Endothelial cell of umbilical vein (primary cell): Measurements from ENCODE around the gene COL23A1. TPM values are rescaled to one million over a fixed set of nuclear protein-coding genes. Genes with fewer than 3 reads are reported as not detected.

Source experiments
- BruUV-seq: library from RNA; stranded (reverse); fragments of 400-500 nt; replicated peaks from 2 replicates; lab custom pipeline; 2021; lab: Mats Ljungman, UMichigan
- CTCF ChIA-PET: fragments of 300-600, 350-600 bp; sonication (Branson Sonifier 250); formaldehyde crosslinking; loops from one replicate; lab custom pipeline; 2021; ENCODE audit warnings: antibody characterized with exemption, inconsistent platforms; lab: Charles Lee
- POLR2A ChIA-PET: fragments of 300-600, 350-600 bp; sonication (Branson Sonifier 250); formaldehyde crosslinking; loops from one replicate; lab custom pipeline; 2021; ENCODE audit warnings: antibody characterized with exemption, inconsistent platforms; lab: Charles Lee
- DNase-seq: peaks from one replicate; pipeline ENCODE4 v3.0.0-alpha.2; 2011; ENCODE audit warnings: low read depth, low spot score
- FAIRE-seq: peaks from 2 replicates; lab custom pipeline; 2011; peaks lifted over from hg19 to GRCh38; lab: Jason Lieb, UNC
- H2AFZ ChIP-seq: 2 replicates; pipeline ENCODE4 v1.6.0; 2012; ENCODE audit warnings: low read depth, low read length, control low read depth, inconsistent platforms
- H3K27ac ChIP-seq: 2 replicates; pipeline ENCODE4 v1.5.1; 2011; ENCODE audit warnings: low read depth, mild to moderate bottlenecking, control low read depth, low read length, moderate library complexity; ENCODE audit not compliant: insufficient read depth
- H3K27me3 ChIP-seq, 2 experiments: 2 replicates each; pipeline versions ENCODE4 v1.6.0 to v1.6.1; 2011; ENCODE audit warnings: low read length in 2 of 2, mixed read lengths in 1 of 2; ENCODE audit not compliant: control insufficient read depth in 2 of 2, insufficient read depth in 2 of 2
- H3K36me3 ChIP-seq, 2 experiments: 2 replicates in 1 of 2; 3 replicates in 1 of 2; pipeline ENCODE4 v1.5.1; 2011; ENCODE audit warnings: low read length in 2 of 2, mild to moderate bottlenecking in 1 of 2, moderate library complexity in 1 of 2; ENCODE audit not compliant: control insufficient read depth in 2 of 2, insufficient read depth in 2 of 2; ENCODE audit errors: extremely low read depth in 1 of 2
- H3K4me1 ChIP-seq: 3 replicates; pipeline ENCODE4 v1.5.1; 2011; ENCODE audit warnings: mild to moderate bottlenecking, low read length; ENCODE audit not compliant: control insufficient read depth, insufficient read depth; ENCODE audit errors: extremely low read depth
- H3K4me2 ChIP-seq: 2 replicates; pipeline ENCODE4 v1.6.1; 2011; ENCODE audit warnings: low read length, control low read depth, mixed read lengths; ENCODE audit not compliant: insufficient read depth
- H3K4me3 ChIP-seq, 3 experiments: fragments of 200-600 bp in 1 of 3; sonication (generic), shearing (Covaris generic) in 1 of 3; replicated peaks in 1 of 3; 2 replicates each; pipeline ENCODE4 v1.5.1; 2011 to 2016; ENCODE audit warnings: control low read depth in 3 of 3, low read length in 3 of 3, mild to moderate bottlenecking in 2 of 3, inconsistent platforms in 1 of 3, low read depth in 1 of 3, moderate library complexity in 1 of 3; ENCODE audit not compliant: insufficient read depth in 1 of 3
- H3K79me2 ChIP-seq: 2 replicates; pipeline ENCODE4 v1.6.0; 2012; ENCODE audit warnings: low read length, inconsistent platforms; ENCODE audit not compliant: control insufficient read depth, insufficient read depth
- H3K9ac ChIP-seq: replicated peaks from 2 replicates; pipeline ENCODE3; 2011; ENCODE audit warnings: low read length, control low read depth; ENCODE audit not compliant: insufficient read depth; ENCODE audit errors: extremely low read depth
- H3K9me1 ChIP-seq: replicated peaks from 3 replicates; pipeline ENCODE4 v1.6.0; 2011; ENCODE audit warnings: mild to moderate bottlenecking, low read length; ENCODE audit not compliant: control insufficient read depth, insufficient read depth; ENCODE audit errors: extremely low read depth
- H3K9me3 ChIP-seq: replicated peaks from 2 replicates; pipeline ENCODE4 v1.5.1; 2012; ENCODE audit warnings: low read length, inconsistent platforms; ENCODE audit not compliant: control insufficient read depth, insufficient read depth
- H4K20me1 ChIP-seq: replicated peaks from 2 replicates; pipeline ENCODE3; 2011; ENCODE audit warnings: mild to moderate bottlenecking, low read length; ENCODE audit not compliant: control insufficient read depth, insufficient read depth; ENCODE audit errors: extremely low read depth
- CTCF ChIP-seq, 2 donors: IDR thresholded peaks; 1 replicate in 1 of 2; 2 replicates in 1 of 2; pipeline ENCODE4 v1.5.1; 2011; ENCODE audit warnings: low read length in 2 of 2, mild to moderate bottlenecking in 2 of 2, moderate library complexity in 2 of 2, control low read depth in 1 of 2, inconsistent platforms in 1 of 2, low read depth in 1 of 2; ENCODE audit not compliant: insufficient read depth in 1 of 2; ENCODE audit errors: extremely low read depth in 1 of 2
- FOS ChIP-seq: IDR thresholded peaks from 2 replicates; pipeline ENCODE4 v1.6.1; 2011; ENCODE audit warnings: mild to moderate bottlenecking, low read length, moderate library complexity, borderline replicate concordance; ENCODE audit not compliant: insufficient read depth
- GATA2 ChIP-seq: IDR thresholded peaks from 2 replicates; pipeline ENCODE4 v1.7.0; 2011; ENCODE audit warnings: low read depth, mild to moderate bottlenecking, moderate library complexity, mixed read lengths, low read length; ENCODE audit not compliant: insufficient read length, insufficient read depth
- MAX ChIP-seq: IDR thresholded peaks from 2 replicates; pipeline ENCODE4 v1.6.1; 2011; ENCODE audit not compliant: insufficient read depth, insufficient read length
- POLR2AphosphoS5 ChIP-seq: IDR thresholded peaks from 2 replicates; pipeline ENCODE4 v1.6.1; 2012; ENCODE audit warnings: low read depth, mild to moderate bottlenecking, control low read depth, low read length, moderate library complexity; ENCODE audit not compliant: insufficient read depth
- dilution Hi-C: fragments of 300-500 bp; cut with MboI; formaldehyde crosslinking; loops from one replicate; pipeline ENCODE4 v1.15.0; 2019; ENCODE audit warnings: low sequenced_read_pairs; ENCODE audit not compliant: extremely low pct_ligation_motif_present
- intact Hi-C: fragments of 100-400 bp; cut with micrococcal nuclease; formaldehyde crosslinking; loops from one replicate; pipeline ENCODE4 v1.10.0; 2022
- polyA plus RNA-seq, 4 experiments: library from polyadenylated mRNA; depleted of rRNA in 3 of 4; stranded (reverse) in 3 of 4; unstranded in 1 of 4; fragments of >200 nt; gene quantifications; 2 replicates each; pipeline versions ENCODE4 v1.2.1 to v1.2.3, GENCODE V29; 2011 to 2012; ENCODE audit warnings: missing spikeins in 1 of 4
- total RNA-seq: library from RNA; stranded (reverse); gene quantifications from 2 replicates; pipeline ENCODE4 v1.2.3, GENCODE V29; 2021

COL23A1 gene
- total and polyA plus RNA-seq, 2 donors (not counting 3 experiments of a cell fraction or from before 2014, with no cell fraction given), result not detected

- Histone ChIP-seq H4K20me1 (no peaks in the 10 kb centered on the region), H3K9ac (no peak overlapping the region), H3K4me1 (no peaks in the 10 kb centered on the region), H3K79me2 (no peaks in the 10 kb centered on the region), H3K4me2 (no peak overlapping the region), H3K4me3 (no peak overlapping the region), H3K27me3 (no peaks in the 10 kb centered on the region), H3K27ac (no peak overlapping the region), H3K36me3 (peaks cover 7 to 14% of the 10 kb centered on the region in 2 experiments), H3K9me1 (no peaks in the 10 kb centered on the region), H2AFZ (no peak overlapping the region), H3K9me3 (no peaks in the 10 kb centered on the region)
- ChIA-PET POLR2A (no interaction called here), CTCF (interaction anchor here (1.1 kb wide), 2 partner anchors 9 to 13 kb away, joined by 3 read pairs; no protein-coding TSS in a partner anchor)
- DNase-seq, result no peak
- dilution Hi-C loops (no loop called here), intact Hi-C loops (no loop called here)
- no peak for FAIRE-seq
- TF ChIP-seq POLR2AphosphoS5, result no peak
- no peak for TF ChIP-seq CTCF (IDR thresholded peaks at IDR 0.05; ENCODE audit: extremely low read depth in 1 of 2, insufficient read depth in 1 of 2, low read depth in 1 of 2, low read length in 2 of 2)
- no peak for TF ChIP-seq FOS
- no peak for TF ChIP-seq GATA2
- TF ChIP-seq MAX, result no peak
- no TSS peak for BruUV-seq
Observed at GRCh38 chr5:178221853-178222252, 368.3 kb downstream of the COL23A1 start.
